Neural cell (in vitro differentiated cells): ENCODE results near the gene ADCY7.

Experiments used
- CTCF ChIP-seq: fragments of 450-650 bp; IDR thresholded peaks from 2 replicates; pipeline ENCODE4 v1.5.1; 2014; ENCODE audit warnings: antibody characterized with exemption, mild to moderate bottlenecking, moderate library complexity; ENCODE audit not compliant: poor library complexity, severe bottlenecking
- EP300 ChIP-seq: fragments of 450-650 bp; conservative IDR thresholded peaks from 2 replicates; pipeline ENCODE4 v1.6.1; 2014; ENCODE audit warnings: antibody characterized with exemption, mild to moderate bottlenecking, moderate library complexity; ENCODE audit not compliant: poor library complexity, severe bottlenecking
- EZH2 ChIP-seq: fragments of 200-600, 300-800 bp; shearing (Covaris generic), sonication (generic); IDR thresholded peaks from 2 replicates; pipeline ENCODE4 v1.6.1; 2014; ENCODE audit warnings: antibody characterized with exemption, low read length, borderline replicate concordance, mild to moderate bottlenecking; ENCODE audit not compliant: insufficient read depth, poor library complexity, severe bottlenecking
- MXI1 ChIP-seq: fragments of 450-650 bp; conservative IDR thresholded peaks from 2 replicates; pipeline ENCODE4 v1.6.1; 2014; ENCODE audit warnings: antibody characterized with exemption, mild to moderate bottlenecking; ENCODE audit not compliant: poor library complexity, severe bottlenecking
- POLR2AphosphoS5 ChIP-seq: IDR thresholded peaks from 2 replicates; pipeline ENCODE4 v1.6.1; 2012
- SMC3 ChIP-seq: fragments of 450-650 bp; conservative IDR thresholded peaks from 2 replicates; pipeline ENCODE4 v1.6.1; 2014; ENCODE audit warnings: antibody characterized with exemption, mild to moderate bottlenecking, moderate library complexity; ENCODE audit not compliant: poor library complexity
- TAF1 ChIP-seq: IDR thresholded peaks from 2 replicates; pipeline ENCODE4 v1.6.1; 2012; ENCODE audit warnings: low read depth

- TF ChIP-seq EZH2 (no peak), CTCF (no peak), MXI1 (no peak), POLR2AphosphoS5 (no peak), TAF1 (no peak), EP300 (no peak), SMC3 (no peak)
Measured at GRCh38 chr16:50269061-50269705, 2.8 kb downstream of the ADCY7 start.
